Stomach (tissue), 4 donors: ENCODE measurements around the gene AGT.

Source experiments
- EP300 ChIP-seq: sonication (generic); formaldehyde crosslinking; IDR thresholded peaks from one replicate; pipeline ENCODE4 v1.6.1; 2017; ENCODE audit warnings: antibody characterized with exemption
- POLR2A ChIP-seq, 4 donors: fragments of 450-650 bp; IDR thresholded peaks; one replicate each; pipeline ENCODE4 v1.6.1; 2016; ENCODE audit warnings: antibody characterized with exemption in 4 of 4, control low read depth in 2 of 4, mild to moderate bottlenecking in 1 of 4, moderate library complexity in 1 of 4
- TF ChIP-seq, protein P1 (sequence below), 7 experiments: fragments of 450-650 bp in 4 of 7; fragments of 200-600 bp in 3 of 7; sonication (generic) in 3 of 7; IDR thresholded peaks; one replicate each; pipeline ENCODE4 v1.5.1; 2016 to 2019; ENCODE audit warnings: antibody characterized with exemption in 7 of 7, control low read depth in 2 of 7, mild to moderate bottlenecking in 1 of 7

GRCh38 chr1:230713138-230713537 is 784 bp downstream of the AGT start:
- TF ChIP-seq, protein P1, sequence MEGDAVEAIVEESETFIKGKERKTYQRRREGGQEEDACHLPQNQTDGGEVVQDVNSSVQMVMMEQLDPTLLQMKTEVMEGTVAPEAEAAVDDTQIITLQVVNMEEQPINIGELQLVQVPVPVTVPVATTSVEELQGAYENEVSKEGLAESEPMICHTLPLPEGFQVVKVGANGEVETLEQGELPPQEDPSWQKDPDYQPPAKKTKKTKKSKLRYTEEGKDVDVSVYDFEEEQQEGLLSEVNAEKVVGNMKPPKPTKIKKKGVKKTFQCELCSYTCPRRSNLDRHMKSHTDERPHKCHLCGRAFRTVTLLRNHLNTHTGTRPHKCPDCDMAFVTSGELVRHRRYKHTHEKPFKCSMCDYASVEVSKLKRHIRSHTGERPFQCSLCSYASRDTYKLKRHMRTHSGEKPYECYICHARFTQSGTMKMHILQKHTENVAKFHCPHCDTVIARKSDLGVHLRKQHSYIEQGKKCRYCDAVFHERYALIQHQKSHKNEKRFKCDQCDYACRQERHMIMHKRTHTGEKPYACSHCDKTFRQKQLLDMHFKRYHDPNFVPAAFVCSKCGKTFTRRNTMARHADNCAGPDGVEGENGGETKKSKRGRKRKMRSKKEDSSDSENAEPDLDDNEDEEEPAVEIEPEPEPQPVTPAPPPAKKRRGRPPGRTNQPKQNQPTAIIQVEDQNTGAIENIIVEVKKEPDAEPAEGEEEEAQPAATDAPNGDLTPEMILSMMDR (IDR thresholded peaks at IDR 0.05), result no peak
- TF ChIP-seq EP300, result no peak
- TF ChIP-seq POLR2A (IDR thresholded peaks at IDR 0.05), result no peak
